Panc1 (cell line): ENCODE measurements around the gene PSMD3. TPM values are rescaled to one million over a fixed set of nuclear protein-coding genes. Genes with fewer than 3 reads are reported as not detected.

Source experiments
- ATAC-seq: fragments of 200-7000 bp; cut with Tn5 transposase; 2 replicates; pipeline ENCODE4 v1.9.1; 2020; ENCODE audit warnings: mild to moderate bottlenecking, moderate library complexity
- BruUV-seq: library from RNA; stranded (reverse); fragments of 400-500 nt; replicated peaks from 2 replicates; lab custom pipeline; 2021; lab: Mats Ljungman, UMichigan
- CTCF ChIA-PET: fragments of 300-600 bp; sonication (Branson Sonifier 250); formaldehyde crosslinking; loops from one replicate; lab custom pipeline; 2022; ENCODE audit warnings: antibody characterized with exemption; lab: Charles Lee
- POLR2A ChIA-PET: fragments of 300-600 bp; sonication (Branson Sonifier 250); formaldehyde crosslinking; loops from one replicate; lab custom pipeline; 2022; ENCODE audit warnings: antibody characterized with exemption; lab: Charles Lee
- DNase-seq: peaks from one replicate; pipeline ENCODE4 v3.0.0-alpha.2; 2010; ENCODE audit warnings: low read depth, low spot score
- H3K27ac ChIP-seq: 2 replicates; pipeline ENCODE4 v1.5.1; 2011; ENCODE audit warnings: mild to moderate bottlenecking, low read length, inconsistent platforms
- H3K27me3 ChIP-seq: fragments of 200-500 bp; sonication (Bioruptor generic); 2 replicates; pipeline ENCODE4 v1.6.0; 2014; ENCODE audit warnings: low read length, inconsistent platforms; ENCODE audit not compliant: control insufficient read depth, insufficient read depth
- H3K36me3 ChIP-seq: fragments of 200-500 bp; sonication (Bioruptor generic); 2 replicates; pipeline ENCODE4 v1.5.1; 2014; ENCODE audit warnings: inconsistent platforms, mild to moderate bottlenecking, low read length, moderate library complexity; ENCODE audit not compliant: control insufficient read depth, insufficient read depth
- H3K4me1 ChIP-seq: 2 replicates; pipeline ENCODE4 v1.5.1; 2011; ENCODE audit warnings: inconsistent platforms, mild to moderate bottlenecking, low read length, moderate library complexity; ENCODE audit not compliant: control insufficient read depth, insufficient read depth
- H3K4me3 ChIP-seq, 2 experiments: 2 replicates each; pipeline ENCODE4 v1.5.1; 2011 to 2012; ENCODE audit warnings: low read depth in 2 of 2, low read length in 2 of 2, mild to moderate bottlenecking in 2 of 2, inconsistent platforms in 1 of 2, moderate library complexity in 1 of 2
- H3K9me3 ChIP-seq: fragments of 200-500 bp; sonication (Bioruptor generic); 2 replicates; pipeline ENCODE4 v1.5.1; 2014; ENCODE audit warnings: low read depth, mild to moderate bottlenecking, inconsistent platforms, low read length, moderate library complexity; ENCODE audit not compliant: control insufficient read depth, insufficient read depth
- POLR2AphosphoS5 ChIP-seq: IDR thresholded peaks from 2 replicates; pipeline ENCODE4 v1.6.1; 2012; ENCODE audit warnings: mild to moderate bottlenecking, low read depth, low read length, moderate library complexity
- SIN3A ChIP-seq: IDR thresholded peaks from 2 replicates; pipeline ENCODE4 v1.6.1; 2012; ENCODE audit warnings: low read depth, mild to moderate bottlenecking, low read length, moderate library complexity, borderline replicate concordance; ENCODE audit not compliant: insufficient read depth
- TCF7L2 ChIP-seq: IDR thresholded peaks from 2 replicates; pipeline ENCODE4 v1.6.1; 2011; ENCODE audit warnings: mild to moderate bottlenecking, low read depth, low read length, inconsistent platforms
- in situ Hi-C: cut with HindIII; loops from 2 replicates; pipeline ENCODE4 v1.10.0; 2016; ENCODE audit warnings: low sequenced_read_pairs, low pct_unique_long_range_greater_than_20kb
- intact Hi-C: fragments of 100-400 bp; cut with micrococcal nuclease; formaldehyde crosslinking; loops from one replicate; pipeline ENCODE4 v1.10.0; 2022; ENCODE audit not compliant: unreplicated experiment
- total RNA-seq: library from RNA; stranded (reverse); gene quantifications from one replicate; pipeline ENCODE4 v1.2.1, GENCODE V29; 2021; ENCODE audit not compliant: unreplicated experiment
- TF ChIP-seq, protein P1 (sequence below): fragments of 450-650 bp; IDR thresholded peaks from 2 replicates; pipeline ENCODE4 v1.5.1; 2017; ENCODE audit warnings: mild to moderate bottlenecking
- TF ChIP-seq, protein P2 (sequence below), 2 experiments: IDR thresholded peaks; 2 replicates each; pipeline ENCODE4 v1.6.1; 2011 to 2012; ENCODE audit warnings: low read depth in 2 of 2, control low read depth in 1 of 2, low read length in 1 of 2, mild to moderate bottlenecking in 1 of 2, moderate library complexity in 1 of 2; ENCODE audit not compliant: insufficient read depth in 1 of 2

PSMD3 gene
- total RNA-seq, 1 experiment from 2014 or later, result 175 TPM

- ChIA-PET POLR2A (no interaction called here), CTCF (no interaction called here)
- intact Hi-C loops, result no loop called here
- Histone ChIP-seq H3K27me3 (no peaks in the 10 kb centered on the region), H3K4me3 (no peak within 1 kb of the TSS), H3K27ac (no peak within 1 kb of the TSS), H3K9me3 (no peaks in the 10 kb centered on the region), H3K4me1 (no peaks in the 10 kb centered on the region), H3K36me3 (no peaks in the 10 kb centered on the region)
- DNase-seq, result no peak
- ATAC-seq, result no peak
- BruUV-seq, result no TSS peak
- in situ Hi-C loops, result no loop called here
- TF ChIP-seq, protein P1, sequence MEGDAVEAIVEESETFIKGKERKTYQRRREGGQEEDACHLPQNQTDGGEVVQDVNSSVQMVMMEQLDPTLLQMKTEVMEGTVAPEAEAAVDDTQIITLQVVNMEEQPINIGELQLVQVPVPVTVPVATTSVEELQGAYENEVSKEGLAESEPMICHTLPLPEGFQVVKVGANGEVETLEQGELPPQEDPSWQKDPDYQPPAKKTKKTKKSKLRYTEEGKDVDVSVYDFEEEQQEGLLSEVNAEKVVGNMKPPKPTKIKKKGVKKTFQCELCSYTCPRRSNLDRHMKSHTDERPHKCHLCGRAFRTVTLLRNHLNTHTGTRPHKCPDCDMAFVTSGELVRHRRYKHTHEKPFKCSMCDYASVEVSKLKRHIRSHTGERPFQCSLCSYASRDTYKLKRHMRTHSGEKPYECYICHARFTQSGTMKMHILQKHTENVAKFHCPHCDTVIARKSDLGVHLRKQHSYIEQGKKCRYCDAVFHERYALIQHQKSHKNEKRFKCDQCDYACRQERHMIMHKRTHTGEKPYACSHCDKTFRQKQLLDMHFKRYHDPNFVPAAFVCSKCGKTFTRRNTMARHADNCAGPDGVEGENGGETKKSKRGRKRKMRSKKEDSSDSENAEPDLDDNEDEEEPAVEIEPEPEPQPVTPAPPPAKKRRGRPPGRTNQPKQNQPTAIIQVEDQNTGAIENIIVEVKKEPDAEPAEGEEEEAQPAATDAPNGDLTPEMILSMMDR, result no peak
- TF ChIP-seq POLR2AphosphoS5 (no peak), SIN3A (no peak), TCF7L2 (no peak)
- TF ChIP-seq, protein P2, sequence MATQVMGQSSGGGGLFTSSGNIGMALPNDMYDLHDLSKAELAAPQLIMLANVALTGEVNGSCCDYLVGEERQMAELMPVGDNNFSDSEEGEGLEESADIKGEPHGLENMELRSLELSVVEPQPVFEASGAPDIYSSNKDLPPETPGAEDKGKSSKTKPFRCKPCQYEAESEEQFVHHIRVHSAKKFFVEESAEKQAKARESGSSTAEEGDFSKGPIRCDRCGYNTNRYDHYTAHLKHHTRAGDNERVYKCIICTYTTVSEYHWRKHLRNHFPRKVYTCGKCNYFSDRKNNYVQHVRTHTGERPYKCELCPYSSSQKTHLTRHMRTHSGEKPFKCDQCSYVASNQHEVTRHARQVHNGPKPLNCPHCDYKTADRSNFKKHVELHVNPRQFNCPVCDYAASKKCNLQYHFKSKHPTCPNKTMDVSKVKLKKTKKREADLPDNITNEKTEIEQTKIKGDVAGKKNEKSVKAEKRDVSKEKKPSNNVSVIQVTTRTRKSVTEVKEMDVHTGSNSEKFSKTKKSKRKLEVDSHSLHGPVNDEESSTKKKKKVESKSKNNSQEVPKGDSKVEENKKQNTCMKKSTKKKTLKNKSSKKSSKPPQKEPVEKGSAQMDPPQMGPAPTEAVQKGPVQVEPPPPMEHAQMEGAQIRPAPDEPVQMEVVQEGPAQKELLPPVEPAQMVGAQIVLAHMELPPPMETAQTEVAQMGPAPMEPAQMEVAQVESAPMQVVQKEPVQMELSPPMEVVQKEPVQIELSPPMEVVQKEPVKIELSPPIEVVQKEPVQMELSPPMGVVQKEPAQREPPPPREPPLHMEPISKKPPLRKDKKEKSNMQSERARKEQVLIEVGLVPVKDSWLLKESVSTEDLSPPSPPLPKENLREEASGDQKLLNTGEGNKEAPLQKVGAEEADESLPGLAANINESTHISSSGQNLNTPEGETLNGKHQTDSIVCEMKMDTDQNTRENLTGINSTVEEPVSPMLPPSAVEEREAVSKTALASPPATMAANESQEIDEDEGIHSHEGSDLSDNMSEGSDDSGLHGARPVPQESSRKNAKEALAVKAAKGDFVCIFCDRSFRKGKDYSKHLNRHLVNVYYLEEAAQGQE (IDR thresholded peaks at IDR 0.05; ENCODE audit: insufficient read depth in 1 of 2, low read depth in 2 of 2, low read length in 1 of 2), result no peak
These were observed 17.9 kb upstream of the PSMD3 start, which contains the start of gene GSDMA for GRCh38 chr17:39962642-39963220. Gene GSDMA (plus strand): TSS chr17:39963004. CDS start chr17:39965688, 2,684 bp downstream.

DNA sequence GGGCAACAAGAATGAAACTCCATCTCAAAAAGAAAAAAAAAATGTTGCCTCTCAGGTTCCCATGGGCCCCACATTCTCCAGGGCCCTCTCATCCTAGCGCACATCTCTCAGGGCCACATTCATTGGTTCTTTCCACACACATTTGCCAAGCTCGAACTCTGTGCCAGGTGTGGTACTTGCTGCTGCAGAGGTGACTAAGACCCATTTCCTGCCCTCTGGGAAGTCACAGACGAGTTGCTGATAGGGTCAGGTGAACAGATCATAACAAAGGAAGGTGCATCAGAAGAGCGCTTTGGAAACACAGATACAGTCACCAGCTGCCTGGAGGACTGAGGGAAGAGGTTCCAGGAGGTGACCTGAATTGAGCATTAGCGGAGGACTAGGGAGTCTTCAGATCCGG, 16.8 kb upstream of the PSMD3 start:
- intact Hi-C loops (no loop called here), in situ Hi-C loops (no loop called here)
- CTCF ChIA-PET, result interaction anchor here (0.7 kb wide), 1 partner anchor 14 kb away, joined by 3 read pairs; no protein-coding TSS in a partner anchor
- BruUV-seq, result no TSS peak
- Histone ChIP-seq H3K36me3 (no peaks in the 10 kb centered on the region), H3K27ac (no peak overlapping the region), H3K4me3 (no peak overlapping the region), H3K27me3 (no peaks in the 10 kb centered on the region), H3K9me3 (no peaks in the 10 kb centered on the region), H3K4me1 (no peaks in the 10 kb centered on the region)
- ATAC-seq (no peak), DNase-seq (no peak)
- TF ChIP-seq, protein P1, result no peak
- TF ChIP-seq, protein P2 (IDR thresholded peaks at IDR 0.05; ENCODE audit: insufficient read depth in 1 of 2, low read depth in 2 of 2, low read length in 1 of 2), result no peak
- TF ChIP-seq SIN3A (no peak), POLR2AphosphoS5 (no peak), TCF7L2 (no peak)
- POLR2A ChIA-PET, result no interaction called here
